ENCODE results near the gene GSG1L2. TPM values are rescaled to one million over a fixed set of nuclear protein-coding genes. Genes with fewer than 3 reads are reported as not detected.
A peak's percentile ranks its signal among the peaks of the same experiment; 100 is the strongest.

GSG1L2 gene
- total RNA-seq, 1 donor from 2014 or later, result not detected

DNA sequence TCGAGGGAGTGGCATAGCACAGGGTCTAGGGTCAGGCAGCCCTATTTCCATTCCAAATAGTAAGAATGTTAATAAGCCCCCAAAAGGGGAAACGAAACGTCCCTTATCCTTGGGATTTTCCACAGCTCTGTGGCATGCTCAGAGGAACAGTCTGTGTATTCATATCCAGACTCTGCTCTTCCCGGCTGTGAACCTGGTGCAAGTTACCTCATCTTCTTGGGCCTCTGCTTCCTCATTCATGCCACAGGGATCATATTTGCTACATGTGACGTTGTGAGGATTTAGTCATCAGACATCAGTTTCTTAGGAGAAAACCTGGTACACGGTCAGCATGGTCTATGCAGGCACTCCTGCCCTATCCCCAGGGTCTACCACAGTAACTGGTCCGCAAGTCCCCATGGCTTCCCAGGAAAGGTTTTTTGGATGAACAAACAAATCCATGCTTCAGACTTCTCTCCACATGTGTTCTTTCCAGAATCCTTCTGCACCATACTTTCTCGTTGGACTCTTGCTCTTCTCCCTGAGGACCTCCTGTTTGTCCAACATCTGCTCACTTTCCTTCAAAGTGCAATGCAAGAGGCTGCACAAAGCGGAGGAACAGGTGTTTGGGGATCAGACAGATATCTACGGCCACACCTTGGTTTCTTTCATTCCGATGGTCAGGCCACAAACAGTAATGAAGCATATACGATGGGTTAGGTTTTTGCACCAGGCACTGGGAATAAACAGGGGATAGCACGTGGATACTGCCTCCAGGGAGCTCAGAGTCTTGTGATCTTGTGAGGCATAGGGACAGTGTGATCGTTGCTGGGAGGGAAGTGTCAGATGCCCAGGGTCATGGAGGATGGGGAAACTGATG is 21.5 kb upstream of the GSG1L2 start:
- Histone ChIP-seq H3K27me3 (ENCODE audit: control insufficient read depth, insufficient read depth, low read length) (no peaks in the 10 kb centered on the region), H3K4me3 (ENCODE audit: low read depth, low read length) (no peak overlapping the region), H3K36me3 (ENCODE audit: control insufficient read depth, insufficient read depth, low read length) (no peaks in the 10 kb centered on the region)
- TF ChIP-seq, protein P1, sequence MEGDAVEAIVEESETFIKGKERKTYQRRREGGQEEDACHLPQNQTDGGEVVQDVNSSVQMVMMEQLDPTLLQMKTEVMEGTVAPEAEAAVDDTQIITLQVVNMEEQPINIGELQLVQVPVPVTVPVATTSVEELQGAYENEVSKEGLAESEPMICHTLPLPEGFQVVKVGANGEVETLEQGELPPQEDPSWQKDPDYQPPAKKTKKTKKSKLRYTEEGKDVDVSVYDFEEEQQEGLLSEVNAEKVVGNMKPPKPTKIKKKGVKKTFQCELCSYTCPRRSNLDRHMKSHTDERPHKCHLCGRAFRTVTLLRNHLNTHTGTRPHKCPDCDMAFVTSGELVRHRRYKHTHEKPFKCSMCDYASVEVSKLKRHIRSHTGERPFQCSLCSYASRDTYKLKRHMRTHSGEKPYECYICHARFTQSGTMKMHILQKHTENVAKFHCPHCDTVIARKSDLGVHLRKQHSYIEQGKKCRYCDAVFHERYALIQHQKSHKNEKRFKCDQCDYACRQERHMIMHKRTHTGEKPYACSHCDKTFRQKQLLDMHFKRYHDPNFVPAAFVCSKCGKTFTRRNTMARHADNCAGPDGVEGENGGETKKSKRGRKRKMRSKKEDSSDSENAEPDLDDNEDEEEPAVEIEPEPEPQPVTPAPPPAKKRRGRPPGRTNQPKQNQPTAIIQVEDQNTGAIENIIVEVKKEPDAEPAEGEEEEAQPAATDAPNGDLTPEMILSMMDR (IDR thresholded peaks at IDR 0.05; ENCODE audit: insufficient read depth, low read length, poor library complexity, severe bottlenecking), result no peak
- DNase-seq (ENCODE audit: low read depth), result no peak

DNA sequence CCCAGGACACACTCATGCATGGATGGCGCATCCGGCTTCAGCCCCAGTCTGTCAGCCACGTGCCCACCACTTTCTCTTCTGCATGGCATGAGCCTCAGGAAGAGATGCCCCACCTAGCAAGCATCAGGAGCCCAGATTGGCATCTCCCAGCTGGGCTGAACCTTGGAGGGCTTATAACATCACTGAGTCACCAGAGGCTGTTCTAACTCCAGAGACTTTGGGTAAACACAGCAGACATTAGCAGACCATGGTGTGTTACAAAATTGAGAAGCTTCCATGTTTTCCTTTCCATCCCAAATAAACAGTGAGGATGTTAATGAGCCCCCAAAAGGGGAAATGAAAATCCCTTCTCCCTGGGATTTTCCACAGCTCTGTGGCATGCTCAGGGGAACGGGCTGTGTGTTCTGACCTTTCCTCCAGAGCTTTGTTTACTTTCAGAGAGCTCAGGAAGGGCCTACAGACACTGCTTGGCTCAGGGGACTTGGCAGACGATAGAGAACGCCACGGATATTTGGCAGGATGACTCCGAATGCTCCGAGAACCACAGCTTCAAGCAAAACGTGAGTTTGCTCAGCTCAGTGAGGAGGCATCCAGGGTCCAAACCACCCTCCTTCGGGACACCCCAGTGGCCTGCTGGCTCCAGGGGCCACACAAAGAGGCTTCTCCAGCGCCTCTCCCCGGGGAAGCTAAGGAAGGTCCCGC is 20.3 kb upstream of the GSG1L2 start:
- Histone ChIP-seq H3K36me3 (ENCODE audit: control insufficient read depth, insufficient read depth, low read length) (no peaks in the 10 kb centered on the region), H3K4me3 (ENCODE audit: low read depth, low read length) (no peak overlapping the region), H3K27me3 (ENCODE audit: control insufficient read depth, insufficient read depth, low read length) (no peaks in the 10 kb centered on the region)
- TF ChIP-seq, protein P1 (IDR thresholded peaks at IDR 0.05; ENCODE audit: insufficient read depth, low read length, poor library complexity, severe bottlenecking), result no peak
- DNase-seq (ENCODE audit: low read depth), result no peak

DNA sequence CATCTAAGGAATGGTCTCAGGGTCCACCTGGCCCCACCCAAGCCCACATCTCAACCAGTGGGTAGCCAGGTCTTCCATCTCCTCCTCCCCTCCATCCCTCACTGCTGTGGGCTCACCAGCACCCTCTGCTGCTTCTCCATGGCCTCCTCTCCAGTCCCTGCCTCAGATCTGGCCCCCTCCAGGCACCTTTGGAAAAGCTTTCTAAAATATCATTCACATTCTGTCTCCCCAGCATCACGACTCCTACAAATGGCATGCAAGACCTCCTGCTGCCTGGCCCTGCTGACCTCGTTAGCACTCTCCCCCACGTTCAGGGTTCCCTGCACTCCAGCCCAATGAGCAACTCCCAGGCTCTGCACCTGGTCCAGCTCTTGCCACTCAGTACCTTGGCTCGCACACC is 17.6 kb upstream of the GSG1L2 start:
- Histone ChIP-seq H3K4me3 (ENCODE audit: low read depth, low read length) (no peak overlapping the region), H3K27me3 (ENCODE audit: control insufficient read depth, insufficient read depth, low read length) (no peaks in the 10 kb centered on the region), H3K36me3 (ENCODE audit: control insufficient read depth, insufficient read depth, low read length) (no peaks in the 10 kb centered on the region)
- TF ChIP-seq, protein P1 (IDR thresholded peaks at IDR 0.05; ENCODE audit: insufficient read depth, low read length, poor library complexity, severe bottlenecking), result peak; percentile 34
- no peak for DNase-seq (ENCODE audit: low read depth)

DNA sequence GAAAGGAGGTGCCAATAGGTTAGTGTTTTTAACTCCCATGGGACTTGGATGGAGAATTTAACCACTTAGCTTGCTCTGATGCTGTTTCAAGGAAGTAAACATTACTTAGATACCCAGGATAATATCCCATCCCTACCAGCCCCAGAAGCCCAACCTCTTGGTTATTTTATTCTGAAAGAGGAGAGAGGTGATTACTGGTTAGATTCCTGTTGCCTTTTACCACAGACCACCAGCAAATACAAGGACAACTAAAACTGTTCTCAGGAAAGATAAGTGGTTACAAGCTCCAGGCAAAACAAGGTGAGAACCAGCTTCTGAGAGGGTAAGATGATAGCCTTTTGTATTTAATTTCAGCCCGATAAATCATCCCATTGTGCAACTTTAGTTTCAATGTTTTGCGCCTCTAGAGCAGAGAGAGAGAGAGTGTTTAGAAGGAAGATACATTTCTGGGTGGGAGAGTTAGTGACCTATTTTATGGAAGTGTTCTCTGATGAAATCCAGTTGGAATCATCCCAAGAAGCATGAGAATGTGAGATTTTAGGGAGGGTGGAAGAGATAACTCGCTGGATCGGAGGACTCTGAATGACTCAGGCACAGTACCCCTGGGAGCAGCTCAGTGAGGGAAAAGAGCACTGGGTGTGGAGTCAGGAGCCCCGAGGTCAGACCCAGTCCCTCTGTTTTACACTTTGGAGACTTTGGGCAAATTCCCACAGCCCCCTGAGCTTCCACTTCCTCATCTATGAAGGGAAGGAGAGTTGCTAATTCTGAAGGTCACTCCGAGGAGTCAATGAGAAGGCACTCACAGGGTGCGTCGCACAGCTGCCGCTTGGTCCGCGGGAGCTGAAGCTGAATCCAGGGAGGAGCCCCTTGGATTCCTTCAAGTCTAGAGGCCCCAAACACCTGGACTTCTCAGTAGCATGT is 15.9 kb upstream of the GSG1L2 start:
- DNase-seq (ENCODE audit: low read depth), result no peak
- no peaks in the 10 kb centered on the region for H3K36me3 ChIP-seq (ENCODE audit: control insufficient read depth, insufficient read depth, low read length)
- TF ChIP-seq, protein P1 (IDR thresholded peaks at IDR 0.05; ENCODE audit: insufficient read depth, low read length, poor library complexity, severe bottlenecking), result no peak
- H3K27me3 ChIP-seq (ENCODE audit: control insufficient read depth, insufficient read depth, low read length), result no peaks in the 10 kb centered on the region
- H3K4me3 ChIP-seq (ENCODE audit: low read depth, low read length), result no peak overlapping the region

DNA sequence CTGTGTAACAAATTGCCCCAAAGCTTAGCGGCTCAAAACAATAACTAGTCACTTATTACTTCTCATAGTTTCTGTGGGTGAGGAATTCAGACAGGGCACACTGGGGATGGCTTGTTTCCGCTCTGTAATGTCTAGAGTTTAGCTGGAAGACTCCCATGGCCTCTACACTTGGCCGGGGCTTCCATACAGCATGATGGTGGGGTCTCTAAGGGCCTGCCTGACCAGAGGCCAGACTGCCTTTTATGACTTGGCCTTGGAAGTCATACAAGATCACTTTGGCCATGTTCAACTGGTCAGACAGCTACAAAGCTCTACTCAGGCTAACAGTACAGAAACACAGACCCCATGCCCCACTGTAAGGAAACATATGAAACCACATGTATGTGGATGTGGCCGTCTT is 12.0 kb upstream of the GSG1L2 start:
- Histone ChIP-seq H3K27me3 (ENCODE audit: control insufficient read depth, insufficient read depth, low read length) (no peaks in the 10 kb centered on the region), H3K4me3 (ENCODE audit: low read depth, low read length) (no peak overlapping the region), H3K36me3 (ENCODE audit: control insufficient read depth, insufficient read depth, low read length) (no peaks in the 10 kb centered on the region)
- TF ChIP-seq, protein P1 (IDR thresholded peaks at IDR 0.05; ENCODE audit: insufficient read depth, low read length, poor library complexity, severe bottlenecking), result no peak
- DNase-seq (ENCODE audit: low read depth), result no peak
